GM12878 (cell line): ENCODE results near the gene PRCP. TPM values are rescaled to one million over a fixed set of nuclear protein-coding genes. Genes with fewer than 3 reads are reported as not detected.
"Not testable (repeated sequence)": the region's sequence is repeated elsewhere in the genome, so short reads cannot be mapped to it uniquely, and the experiment has no call there.

Source experiments
- ATAC-seq: fragments of 200-7000 bp; cut with Tn5 transposase; 3 replicates; pipeline ENCODE4 v1.9.1; 2020; ENCODE audit warnings: mild to moderate bottlenecking, moderate library complexity
- BruUV-seq: library from RNA; stranded (reverse); fragments of 400-500 nt; replicated peaks from 2 replicates; lab custom pipeline; 2021; lab: Mats Ljungman, UMichigan
- CTCF ChIA-PET: fragments of 300-600 bp; sonication (Branson Sonifier 250); formaldehyde crosslinking; extraction: SDS; loops from one replicate; lab custom pipeline; 2021; ENCODE audit warnings: inconsistent platforms; lab: Yijun Ruan, JAX
- POLR2A ChIA-PET: fragments of 350-600 bp; formaldehyde crosslinking; extraction: SDS; loops from one replicate; lab custom pipeline; 2021; ENCODE audit warnings: inconsistent platforms; lab: Charles Lee
- RAD21 ChIA-PET: fragments of 300-600 bp; sonication (Branson Sonifier 250); formaldehyde crosslinking; loops from one replicate; lab custom pipeline; 2023; ENCODE audit warnings: antibody characterized with exemption; ENCODE audit not compliant: unreplicated experiment; lab: Charles Lee
- SMC1A ChIA-PET: fragments of 300-600 bp; sonication (Branson Sonifier 250); formaldehyde crosslinking; loops from one replicate; lab custom pipeline; 2023; ENCODE audit not compliant: unreplicated experiment, uncharacterized antibody; lab: Charles Lee
- DNase-seq: peaks from one replicate; pipeline ENCODE4 v3.0.0-alpha.2; 2011; ENCODE audit warnings: low read depth, low spot score
- FAIRE-seq: peaks from 3 replicates; lab custom pipeline; 2011; peaks lifted over from hg19 to GRCh38; lab: Jason Lieb, UNC
- H2AFZ ChIP-seq: 2 replicates; pipeline ENCODE4 v1.6.0; 2011; ENCODE audit warnings: low read depth, low read length, control low read depth; ENCODE audit not compliant: control insufficient read depth
- H3K27ac ChIP-seq: 2 replicates; pipeline ENCODE4 v1.5.1; 2011; ENCODE audit warnings: control low read depth; ENCODE audit not compliant: control insufficient read depth, insufficient read depth
- H3K27me3 ChIP-seq, 2 experiments: replicated peaks in 1 of 2; 2 replicates each; pipeline versions ENCODE4 v1.6.0 to v1.6.1; 2011; ENCODE audit warnings: low read length in 1 of 2; ENCODE audit not compliant: control insufficient read depth in 2 of 2, insufficient read depth in 2 of 2
- H3K36me3 ChIP-seq, 2 experiments: 2 replicates each; pipeline ENCODE4 v1.5.1; 2011; ENCODE audit warnings: low read length in 1 of 2; ENCODE audit not compliant: control insufficient read depth in 2 of 2, insufficient read depth in 2 of 2
- H3K4me1 ChIP-seq: 2 replicates; pipeline ENCODE4 v1.6.1; 2011; ENCODE audit warnings: mild to moderate bottlenecking, low read length, moderate library complexity, mixed read lengths; ENCODE audit not compliant: control insufficient read depth, insufficient read depth
- H3K4me2 ChIP-seq: 2 replicates; pipeline ENCODE4 v1.6.0; 2011; ENCODE audit warnings: control low read depth; ENCODE audit not compliant: control insufficient read depth, insufficient read depth
- H3K4me3 ChIP-seq: fragments of 200-600 bp; sonication (generic); 2 replicates; pipeline ENCODE4 v1.5.1; 2016
- H3K79me2 ChIP-seq: 2 replicates; pipeline ENCODE4 v1.6.0; 2011; ENCODE audit warnings: low read length; ENCODE audit not compliant: control insufficient read depth, insufficient read depth
- H3K9ac ChIP-seq: 2 replicates; pipeline ENCODE4 v1.8.0; 2011; ENCODE audit warnings: low read length, control low read depth, mixed read lengths; ENCODE audit not compliant: control insufficient read depth, insufficient read depth
- H3K9me3 ChIP-seq: replicated peaks from 3 replicates; pipeline ENCODE4 v1.5.1; 2011; ENCODE audit warnings: mild to moderate bottlenecking, low read length; ENCODE audit not compliant: control insufficient read depth, insufficient read depth
- H4K20me1 ChIP-seq: 2 replicates; pipeline ENCODE4 v1.6.0; 2011; ENCODE audit not compliant: control insufficient read depth, insufficient read depth
- BHLHE40 ChIP-seq, 2 experiments: fragments of 450-650 bp in 1 of 2; IDR thresholded peaks; 2 replicates each; pipeline ENCODE4 v1.6.1; 2011 to 2017; ENCODE audit warnings: low read depth in 2 of 2, borderline replicate concordance in 1 of 2, improper control_type of control experiment in 1 of 2, low read length in 1 of 2, mild to moderate bottlenecking in 1 of 2
- E2F4 ChIP-seq: IDR thresholded peaks from 2 replicates; pipeline ENCODE4 v1.6.1; 2012; ENCODE audit warnings: low read depth, low read length, improper control_type of control experiment
- IRF3 ChIP-seq: fragments of 450-650 bp; IDR thresholded peaks from 2 replicates; pipeline ENCODE4 v1.6.1; 2014; ENCODE audit warnings: mild to moderate bottlenecking
- MYB ChIP-seq: fragments of 150-350 bp; IDR thresholded peaks from 2 replicates; pipeline ENCODE4 v1.6.1; 2014; ENCODE audit warnings: mild to moderate bottlenecking, low read depth, low read length, borderline replicate concordance
- NKRF ChIP-seq: fragments of 450-650 bp; conservative IDR thresholded peaks from 2 replicates; pipeline ENCODE4 v1.6.1; 2017; ENCODE audit warnings: mild to moderate bottlenecking, moderate library complexity
- ZBED1 ChIP-seq: IDR thresholded peaks from 2 replicates; pipeline ENCODE4 v1.6.1; 2016; ENCODE audit warnings: borderline replicate concordance
- ZNF207 ChIP-seq: fragments of 450-650 bp; IDR thresholded peaks from 2 replicates; pipeline ENCODE4 v1.6.1; 2014; ENCODE audit warnings: antibody characterized with exemption, mild to moderate bottlenecking, borderline replicate concordance
- WGBS: methylation state at CpG from one replicate; pipeline ENCODE4 v1.1.6; 2016; ENCODE audit warnings: low lambda C conversion rate; ENCODE audit not compliant: insufficient replicate concordance, insufficient coverage; ENCODE audit errors: missing lambda C conversion rate; 5-methylcytosine and 5-hydroxymethylcytosine counted together
- in situ Hi-C: fragments of 300-500 bp; cut with MboI; formaldehyde crosslinking; loops from 9 replicates; pipeline ENCODE4 v1.14.3; 2018; ENCODE audit warnings: mixed read lengths
- intact Hi-C: fragments of 100-400 bp; cut with micrococcal nuclease; formaldehyde crosslinking; loops from one replicate; pipeline ENCODE4 v1.14.2; 2022; ENCODE audit not compliant: unreplicated experiment
- polyA plus RNA-seq, 11 experiments: library from polyadenylated mRNA; depleted of rRNA in 4 of 11; unstranded in 6 of 11; stranded (reverse) in 5 of 11; fragments of >200 nt; fragmentation: Nextera tagmentation in 4 of 11; fragmentation: Illumina TruSeq in 1 of 11; extraction: Ambion mirVana in 4 of 11; extraction: Trizol in 1 of 11; gene quantifications; 1 replicate in 1 of 11; 2 replicates in 10 of 11; pipeline versions ENCODE4 v1.2.1 to v1.2.3, GENCODE V29; 2011 to 2016; ENCODE audit warnings: inconsistent platforms in 2 of 11, missing spikeins in 2 of 11, low read depth in 1 of 11
- total RNA-seq, 4 experiments: library from RNA; depleted of rRNA in 3 of 4; stranded (reverse); fragments of >200 nt in 3 of 4; fragmentation: Illumina TruSeq in 1 of 4; extraction: Trizol in 1 of 4; gene quantifications; 2 replicates each; pipeline versions ENCODE4 v1.2.1 to v1.2.3, GENCODE V29; 2013 to 2021

Gene PRCP
- total and polyA plus RNA-seq, 10 of the 15 experiments (the other 5 are each of a cell fraction or from before 2014, with no cell fraction given) = 14.9 to 43.6 (median 20.0) TPM

GRCh38 chr11:82855616-82856015 is 44.6 kb downstream of the PRCP start (continued):
- TF ChIP-seq ZBED1 (no peak), BHLHE40 (IDR thresholded peaks at IDR 0.05; ENCODE audit: borderline replicate concordance in 1 of 2, low read depth in 2 of 2, low read length in 1 of 2) (no peak)

- H3K36me3 ChIP-seq, POLR2A ChIA-PET, BruUV-seq, ATAC-seq, H3K9ac ChIP-seq, H4K20me1 ChIP-seq, in situ Hi-C loops, FAIRE-seq, H3K27ac ChIP-seq, RAD21 ChIA-PET, H2AFZ ChIP-seq, H3K4me3 ChIP-seq, H3K4me1 ChIP-seq, H3K27me3 ChIP-seq, DNase-seq, H3K9me3 ChIP-seq, H3K79me2 ChIP-seq, intact Hi-C loops, H3K4me2 ChIP-seq: not testable (repeated sequence)
- CTCF ChIA-PET = interaction anchor here (0.7 to 1.1 kb wide), 2 partner anchors 79 to 80 kb away, joined by 3 read pairs; no protein-coding TSS in a partner anchor
- SMC1A ChIA-PET = interaction anchor here (0.6 to 1.1 kb wide), 2 partner anchors 24 to 231 kb away, joined by 3 read pairs; no protein-coding TSS in a partner anchor
- WGBS = 94% methylated on average over 1 of the region's 1 CpG
These were observed 45.3 kb downstream of the PRCP start for GRCh38 chr11:82854916-82855315.

GRCh38 chr11:82854242-82854641 is 46.0 kb downstream of the PRCP start:
- SMC1A ChIA-PET = interaction anchor here (0.6 to 1.9 kb wide), 3 partner anchors 9 to 23 kb away, joined by 3 to 5 read pairs (median 3); no protein-coding TSS in a partner anchor
- POLR2A ChIA-PET = no interaction called here
- no peak overlapping the region for H2AFZ ChIP-seq
- H3K27ac ChIP-seq = no peak overlapping the region
- no peaks in the 10 kb centered on the region for H4K20me1 ChIP-seq
- intact Hi-C loops = no loop called here
- CTCF ChIA-PET = interaction anchor here (0.7 kb wide), 1 partner anchor 79 kb away, joined by 3 read pairs; no protein-coding TSS in a partner anchor
- no peak overlapping the region for H3K4me3 ChIP-seq
- no TSS peak for BruUV-seq
- no peaks in the 10 kb centered on the region for H3K27me3 ChIP-seq
- no peaks in the 10 kb centered on the region for H3K9me3 ChIP-seq
- in situ Hi-C loops = no loop called here
- no peak overlapping the region for H3K9ac ChIP-seq
- H3K4me2 ChIP-seq = no peak overlapping the region
- DNase-seq = no peak
- H3K4me1 ChIP-seq = no peaks in the 10 kb centered on the region
- H3K79me2 ChIP-seq = no peaks in the 10 kb centered on the region
- ATAC-seq = no peak
- RAD21 ChIA-PET = no interaction called here
- no peak for FAIRE-seq
- H3K36me3 ChIP-seq = no peaks in the 10 kb centered on the region
- TF ChIP-seq MYB (no peak), NKRF (no peak), ZNF207 (no peak), E2F4 (no peak), IRF3 (no peak)
